K562 (cell line): ENCODE data around the gene ERG28. TPM values are rescaled to one million over a fixed set of nuclear protein-coding genes. Genes with fewer than 3 reads are reported as not detected.

Source experiments
- CCAR2 ChIP-seq: fragments of 200-400 bp; formaldehyde crosslinking; IDR thresholded peaks from 2 replicates; pipeline ENCODE4 v1.6.1; 2017; ENCODE audit warnings: mild to moderate bottlenecking, low read depth, low read length
- CEBPZ ChIP-seq: fragments of 150-350 bp; IDR thresholded peaks from 2 replicates; pipeline ENCODE4 v1.6.1; 2014; ENCODE audit warnings: low read depth, mild to moderate bottlenecking, low read length, borderline replicate concordance
- EP300 ChIP-seq: IDR thresholded peaks from 2 replicates; pipeline ENCODE4 v1.6.1; 2012; ENCODE audit warnings: low read length, improper control_type of control experiment
- EP400 ChIP-seq: fragments of 450-650 bp; IDR thresholded peaks from 2 replicates; pipeline ENCODE4 v1.6.1; 2017; ENCODE audit warnings: antibody characterized with exemption, mild to moderate bottlenecking, moderate library complexity
- KDM5B ChIP-seq: fragments of 200-600 bp; sonication (generic); IDR thresholded peaks from 2 replicates; pipeline ENCODE4 v1.6.1; 2012; ENCODE audit warnings: low read depth, mild to moderate bottlenecking, moderate library complexity, low read length, control low read depth, inconsistent platforms; ENCODE audit not compliant: insufficient replicate concordance
- MEIS2 ChIP-seq: fragments of 450-650 bp; IDR thresholded peaks from 2 replicates; pipeline ENCODE4 v1.6.1; 2014; ENCODE audit warnings: mild to moderate bottlenecking; ENCODE audit not compliant: partially characterized antibody
- PHB ChIP-seq: fragments of 250-450 bp; sonication (Bioruptor Pico); IDR thresholded peaks from 2 replicates; pipeline ENCODE4 v1.5.0; 2021
- POLR2A ChIP-seq: fragments of 450-650 bp; conservative IDR thresholded peaks from 2 replicates; pipeline ENCODE4 v1.6.1; 2016
- PYGO2 ChIP-seq: fragments of 450-650 bp; IDR thresholded peaks from 2 replicates; pipeline ENCODE4 v1.6.1; 2016; ENCODE audit warnings: mild to moderate bottlenecking, missing genetic modification characterization, moderate library complexity, missing compliant biosample characterization
- RB1 ChIP-seq: fragments of 450-650 bp; IDR thresholded peaks from 2 replicates; pipeline ENCODE4 v1.6.1; 2017; ENCODE audit warnings: low read depth, mild to moderate bottlenecking
- SMAD2 ChIP-seq: fragments of 150-350 bp; IDR thresholded peaks from 2 replicates; pipeline ENCODE4 v1.6.1; 2014; ENCODE audit warnings: low read depth, mild to moderate bottlenecking, low read length
- TAF7 ChIP-seq: fragments of 450-650 bp; IDR thresholded peaks from 2 replicates; pipeline ENCODE4 v1.6.1; 2016; ENCODE audit warnings: missing genetic modification characterization, missing compliant biosample characterization
- TCFL5 ChIP-seq: fragments of 250-450 bp; sonication (Bioruptor Pico); conservative IDR thresholded peaks from 2 replicates; pipeline ENCODE4 v1.6.1; 2021; ENCODE audit warnings: mild to moderate bottlenecking, moderate library complexity, matching md5 sums
- THRA ChIP-seq: fragments of 450-650 bp; IDR thresholded peaks from 2 replicates; pipeline ENCODE4 v1.6.1; 2017; ENCODE audit warnings: mild to moderate bottlenecking, moderate library complexity
- U2AF1 ChIP-seq: fragments of 200-400 bp; formaldehyde crosslinking; optimal IDR thresholded peaks from 2 replicates; pipeline ENCODE3; 2017; ENCODE audit warnings: mild to moderate bottlenecking, low read depth, low read length, moderate library complexity
- ZEB2 ChIP-seq: fragments of 450-650 bp; IDR thresholded peaks from 2 replicates; pipeline ENCODE4 v1.6.1; 2016
- ZKSCAN1 ChIP-seq: fragments of 150-350 bp; IDR thresholded peaks from 2 replicates; pipeline ENCODE4 v1.6.1; 2016; ENCODE audit warnings: low read depth, low read length
- ZNF384 ChIP-seq: IDR thresholded peaks from 2 replicates; pipeline ENCODE4 v1.6.1; 2012; ENCODE audit warnings: low read depth, low read length, improper control_type of control experiment
- ZNF592 ChIP-seq: fragments of 450-650 bp; IDR thresholded peaks from 2 replicates; pipeline ENCODE4 v1.6.1; 2017; ENCODE audit warnings: antibody characterized with exemption, mild to moderate bottlenecking
- polyA plus RNA-seq, 8 experiments: library from polyadenylated mRNA; depleted of rRNA in 4 of 8; stranded (reverse) in 5 of 8; unstranded in 3 of 8; fragments of >200 nt; fragmentation: Nextera tagmentation in 2 of 8; fragmentation: Illumina TruSeq in 1 of 8; extraction: Ambion mirVana in 2 of 8; extraction: Trizol in 1 of 8; gene quantifications; 2 replicates each; pipeline versions ENCODE4 v1.2.1 to v1.2.3, GENCODE V29; 2011 to 2014; ENCODE audit warnings: inconsistent platforms in 1 of 8, missing spikeins in 1 of 8
- total RNA-seq, 7 experiments: library from RNA; depleted of rRNA in 6 of 7; stranded (reverse); fragments of >200 nt in 6 of 7; fragmentation: Illumina TruSeq in 2 of 7; extraction: Trizol in 2 of 7; gene quantifications; 2 replicates each; pipeline versions ENCODE4 v1.2.1 to v1.2.3, GENCODE V29; 2011 to 2021; ENCODE audit warnings: low replicate concordance in 1 of 7

Gene ERG28
- total and polyA plus RNA-seq, 9 of the 15 experiments (the other 6 are each of a cell fraction or from before 2014, with no cell fraction given), result 3.1 to 34.2 (median 14.2) TPM

GRCh38 chr14:75660630-75661498 is at the start of gene ERG28, which contains the start of gene TTLL5 (continued):
- no peak for TF ChIP-seq U2AF1
- no peak for TF ChIP-seq PYGO2 (tag)
- TF ChIP-seq EP300, result peak; percentile 36; the same call in 1 of the 2 replicates
- TF ChIP-seq TAF7, result no peak
- TF ChIP-seq POLR2A, result peak; percentile 78
- peak; percentile 32 for TF ChIP-seq ZEB2
- TF ChIP-seq PHB (CRISPR knock-in tag), result no peak
- TF ChIP-seq CEBPZ, result peak; percentile 61; the same call in 1 of the 2 replicates
- no peak for TF ChIP-seq CCAR2
- TF ChIP-seq ZNF592, result no peak
- TF ChIP-seq MEIS2, result peak; percentile 48
- no peak for TF ChIP-seq TCFL5 (CRISPR knock-in tag)
- TF ChIP-seq RB1, result peak; percentile 23; the same call in 1 of the 2 replicates
- TF ChIP-seq SMAD2, result no peak
- TF ChIP-seq ZNF384, result peak; percentile 99
- no peak for TF ChIP-seq ZKSCAN1
- no peak for TF ChIP-seq THRA
- peak; percentile 1; the same call in 1 of the 2 replicates for TF ChIP-seq EP400
- TF ChIP-seq KDM5B, result peak; percentile 41
